GM12878 (cell line): ENCODE data around the gene SLC15A3. TPM values are rescaled to one million over a fixed set of nuclear protein-coding genes. Genes with fewer than 3 reads are reported as not detected.

Experiments
- ATAC-seq: fragments of 200-7000 bp; cut with Tn5 transposase; 3 replicates; pipeline ENCODE4 v1.9.1; 2020; ENCODE audit warnings: mild to moderate bottlenecking, moderate library complexity
- BruUV-seq: library from RNA; stranded (reverse); fragments of 400-500 nt; replicated peaks from 2 replicates; lab custom pipeline; 2021; lab: Mats Ljungman, UMichigan
- CTCF ChIA-PET: fragments of 300-600 bp; sonication (Branson Sonifier 250); formaldehyde crosslinking; extraction: SDS; loops from one replicate; lab custom pipeline; 2021; ENCODE audit warnings: inconsistent platforms; lab: Yijun Ruan, JAX
- POLR2A ChIA-PET: fragments of 350-600 bp; formaldehyde crosslinking; extraction: SDS; loops from one replicate; lab custom pipeline; 2021; ENCODE audit warnings: inconsistent platforms; lab: Charles Lee
- RAD21 ChIA-PET: fragments of 300-600 bp; sonication (Branson Sonifier 250); formaldehyde crosslinking; loops from one replicate; lab custom pipeline; 2023; ENCODE audit warnings: antibody characterized with exemption; ENCODE audit not compliant: unreplicated experiment; lab: Charles Lee
- SMC1A ChIA-PET: fragments of 300-600 bp; sonication (Branson Sonifier 250); formaldehyde crosslinking; loops from one replicate; lab custom pipeline; 2023; ENCODE audit not compliant: unreplicated experiment, uncharacterized antibody; lab: Charles Lee
- DNase-seq: peaks from one replicate; pipeline ENCODE4 v3.0.0-alpha.2; 2011; ENCODE audit warnings: low read depth, low spot score
- FAIRE-seq: peaks from 3 replicates; lab custom pipeline; 2011; peaks lifted over from hg19 to GRCh38; lab: Jason Lieb, UNC
- H2AFZ ChIP-seq: 2 replicates; pipeline ENCODE4 v1.6.0; 2011; ENCODE audit warnings: low read depth, low read length, control low read depth; ENCODE audit not compliant: control insufficient read depth
- H3K27ac ChIP-seq: 2 replicates; pipeline ENCODE4 v1.5.1; 2011; ENCODE audit warnings: control low read depth; ENCODE audit not compliant: control insufficient read depth, insufficient read depth
- H3K27me3 ChIP-seq, 2 experiments: replicated peaks in 1 of 2; 2 replicates each; pipeline versions ENCODE4 v1.6.0 to v1.6.1; 2011; ENCODE audit warnings: low read length in 1 of 2; ENCODE audit not compliant: control insufficient read depth in 2 of 2, insufficient read depth in 2 of 2
- H3K36me3 ChIP-seq, 2 experiments: 2 replicates each; pipeline ENCODE4 v1.5.1; 2011; ENCODE audit warnings: low read length in 1 of 2; ENCODE audit not compliant: control insufficient read depth in 2 of 2, insufficient read depth in 2 of 2
- H3K4me1 ChIP-seq: 2 replicates; pipeline ENCODE4 v1.6.1; 2011; ENCODE audit warnings: mild to moderate bottlenecking, low read length, moderate library complexity, mixed read lengths; ENCODE audit not compliant: control insufficient read depth, insufficient read depth
- H3K4me2 ChIP-seq: 2 replicates; pipeline ENCODE4 v1.6.0; 2011; ENCODE audit warnings: control low read depth; ENCODE audit not compliant: control insufficient read depth, insufficient read depth
- H3K4me3 ChIP-seq: fragments of 200-600 bp; sonication (generic); 2 replicates; pipeline ENCODE4 v1.5.1; 2016
- H3K79me2 ChIP-seq: 2 replicates; pipeline ENCODE4 v1.6.0; 2011; ENCODE audit warnings: low read length; ENCODE audit not compliant: control insufficient read depth, insufficient read depth
- H3K9ac ChIP-seq: 2 replicates; pipeline ENCODE4 v1.8.0; 2011; ENCODE audit warnings: low read length, control low read depth, mixed read lengths; ENCODE audit not compliant: control insufficient read depth, insufficient read depth
- H3K9me3 ChIP-seq: replicated peaks from 3 replicates; pipeline ENCODE4 v1.5.1; 2011; ENCODE audit warnings: mild to moderate bottlenecking, low read length; ENCODE audit not compliant: control insufficient read depth, insufficient read depth
- H4K20me1 ChIP-seq: 2 replicates; pipeline ENCODE4 v1.6.0; 2011; ENCODE audit not compliant: control insufficient read depth, insufficient read depth
- CREB1 ChIP-seq: IDR thresholded peaks from 2 replicates; pipeline ENCODE4 v1.6.1; 2012; ENCODE audit warnings: low read depth, mild to moderate bottlenecking, inconsistent platforms
- HDAC2 ChIP-seq: fragments of 200-600 bp; sonication (generic); IDR thresholded peaks from 2 replicates; pipeline ENCODE4 v1.6.1; 2017
- IKZF1 ChIP-seq: fragments of 450-650 bp; conservative IDR thresholded peaks from 2 replicates; pipeline ENCODE4 v1.6.1; 2017; ENCODE audit warnings: antibody characterized with exemption, mild to moderate bottlenecking
- NFIC ChIP-seq: IDR thresholded peaks from 2 replicates; pipeline ENCODE4 v1.6.1; 2012; ENCODE audit warnings: low read depth, mild to moderate bottlenecking, inconsistent platforms, low read length, moderate library complexity
- NKRF ChIP-seq: fragments of 450-650 bp; conservative IDR thresholded peaks from 2 replicates; pipeline ENCODE4 v1.6.1; 2017; ENCODE audit warnings: mild to moderate bottlenecking, moderate library complexity
- PAX5 ChIP-seq: IDR thresholded peaks from 2 replicates; pipeline ENCODE4 v1.6.1; 2011; ENCODE audit warnings: low read depth, low read length, borderline replicate concordance
- PKNOX1 ChIP-seq: fragments of 450-650 bp; IDR thresholded peaks from 2 replicates; pipeline ENCODE4 v1.6.1; 2016; ENCODE audit warnings: mild to moderate bottlenecking
- PML ChIP-seq: IDR thresholded peaks from 2 replicates; pipeline ENCODE4 v1.6.1; 2012; ENCODE audit warnings: low read length, inconsistent platforms
- POLR2A ChIP-seq: IDR thresholded peaks from 2 replicates; pipeline ENCODE4 v1.6.1; 2011; ENCODE audit warnings: low read depth, mild to moderate bottlenecking, low read length
- RUNX3 ChIP-seq: IDR thresholded peaks from 2 replicates; pipeline ENCODE4 v1.6.1; 2012; ENCODE audit warnings: low read length, inconsistent platforms
- SIN3A ChIP-seq: IDR thresholded peaks from 2 replicates; pipeline ENCODE4 v1.6.1; 2012; ENCODE audit warnings: low read depth, low read length, improper control_type of control experiment
- SIX5 ChIP-seq: IDR thresholded peaks from 2 replicates; pipeline ENCODE4 v1.6.1; 2011; ENCODE audit warnings: mild to moderate bottlenecking, low read depth, low read length, moderate library complexity; ENCODE audit not compliant: severe bottlenecking
- TAF1 ChIP-seq: IDR thresholded peaks from 2 replicates; pipeline ENCODE4 v1.6.1; 2011; ENCODE audit warnings: mild to moderate bottlenecking, low read depth, low read length, borderline replicate concordance
- USF1 ChIP-seq: IDR thresholded peaks from 2 replicates; pipeline ENCODE4 v1.6.1; 2011; ENCODE audit warnings: borderline replicate concordance, low read depth, mild to moderate bottlenecking, moderate library complexity, mixed read lengths, low read length; ENCODE audit not compliant: insufficient read depth; ENCODE audit errors: extremely low read length
- YBX1 ChIP-seq: fragments of 450-650 bp; IDR thresholded peaks from 2 replicates; pipeline ENCODE4 v1.6.1; 2016; ENCODE audit warnings: antibody characterized with exemption
- ZNF24 ChIP-seq: fragments of 450-650 bp; IDR thresholded peaks from 2 replicates; pipeline ENCODE4 v1.6.1; 2017; ENCODE audit warnings: antibody characterized with exemption, mild to moderate bottlenecking
- ZNF622 ChIP-seq: fragments of 450-650 bp; IDR thresholded peaks from 2 replicates; pipeline ENCODE4 v1.6.1; 2017; ENCODE audit warnings: mild to moderate bottlenecking, inconsistent platforms
- WGBS: methylation state at CpG from one replicate; pipeline ENCODE4 v1.1.6; 2016; ENCODE audit warnings: low lambda C conversion rate; ENCODE audit not compliant: insufficient replicate concordance, insufficient coverage; ENCODE audit errors: missing lambda C conversion rate; 5-methylcytosine and 5-hydroxymethylcytosine counted together
- in situ Hi-C: fragments of 300-500 bp; cut with MboI; formaldehyde crosslinking; loops from 9 replicates; pipeline ENCODE4 v1.14.3; 2018; ENCODE audit warnings: mixed read lengths
- intact Hi-C: fragments of 100-400 bp; cut with micrococcal nuclease; formaldehyde crosslinking; loops from one replicate; pipeline ENCODE4 v1.14.2; 2022; ENCODE audit not compliant: unreplicated experiment
- polyA plus RNA-seq, 11 experiments: library from polyadenylated mRNA; depleted of rRNA in 4 of 11; unstranded in 6 of 11; stranded (reverse) in 5 of 11; fragments of >200 nt; fragmentation: Nextera tagmentation in 4 of 11; fragmentation: Illumina TruSeq in 1 of 11; extraction: Ambion mirVana in 4 of 11; extraction: Trizol in 1 of 11; gene quantifications; 1 replicate in 1 of 11; 2 replicates in 10 of 11; pipeline versions ENCODE4 v1.2.1 to v1.2.3, GENCODE V29; 2011 to 2016; ENCODE audit warnings: inconsistent platforms in 2 of 11, missing spikeins in 2 of 11, low read depth in 1 of 11
- total RNA-seq, 4 experiments: library from RNA; depleted of rRNA in 3 of 4; stranded (reverse); fragments of >200 nt in 3 of 4; fragmentation: Illumina TruSeq in 1 of 4; extraction: Trizol in 1 of 4; gene quantifications; 2 replicates each; pipeline versions ENCODE4 v1.2.1 to v1.2.3, GENCODE V29; 2013 to 2021
- TF ChIP-seq, protein P1 (sequence below): fragments of 450-650 bp; formaldehyde crosslinking; IDR thresholded peaks from 2 replicates; pipeline ENCODE4 v1.5.0; 2022; ENCODE audit warnings: mild to moderate bottlenecking, missing genetic modification characterization
- TF ChIP-seq, protein P2 (sequence below): IDR thresholded peaks from 2 replicates; pipeline ENCODE4 v1.6.1; 2012; ENCODE audit warnings: low read depth, low read length, improper control_type of control experiment

Gene SLC15A3
- total and polyA plus RNA-seq, 10 of the 15 experiments (the other 5 are each of a cell fraction or from before 2014, with no cell fraction given) = 17.7 to 102 (median 55.8) TPM

- POLR2A ChIA-PET = interaction anchor here (0.7 kb wide), 1 partner anchor 309 kb away, joined by 6 read pairs; the partner anchor contains the start of gene VWCE
- 89% methylated on average over 2 of the region's 2 CpGs for WGBS
- Histone ChIP-seq H3K4me1 (peaks cover 10% of the 10 kb centered on the region; the same call in 1 of the 2 replicates), H3K27me3 (no peaks in the 10 kb centered on the region), H3K36me3 (no peaks in the 10 kb centered on the region), H3K4me2 (no peak overlapping the region), H4K20me1 (no peaks in the 10 kb centered on the region), H3K9me3 (no peaks in the 10 kb centered on the region), H3K9ac (no peak overlapping the region), H3K79me2 (no peaks in the 10 kb centered on the region), H3K27ac (no peak overlapping the region), H2AFZ (no peak overlapping the region), H3K4me3 (no peak overlapping the region)
- RAD21 ChIA-PET = interaction anchor here (1.2 kb wide), 1 partner anchor 15 kb away, joined by 4 read pairs; no protein-coding TSS in a partner anchor
- SMC1A ChIA-PET = interaction anchor here (1.2 to 1.9 kb wide), 2 partner anchors 8 to 33 kb away, joined by 3 to 6 read pairs; no protein-coding TSS in a partner anchor
- intact Hi-C loops (no loop called here), in situ Hi-C loops (no loop called here)
- no peak for FAIRE-seq
- ATAC-seq = no peak
- CTCF ChIA-PET = interaction anchor here (0.6 to 1.3 kb wide), 2 partner anchors 56 to 144 kb away, joined by 3 read pairs; no protein-coding TSS in a partner anchor
- BruUV-seq = no TSS peak
- no peak for DNase-seq
- TF ChIP-seq PAX5 (no peak), USF1 (no peak), NKRF (no peak), ZNF24 (no peak), CREB1 (no peak), POLR2A (no peak), HDAC2 (no peak), NFIC (no peak), SIN3A (no peak), YBX1 (no peak), ZNF622 (no peak), PKNOX1 (no peak), TAF1 (no peak), RUNX3 (no peak), IKZF1 (no peak), SIX5 (no peak), PML (no peak)
- TF ChIP-seq, protein P1, sequence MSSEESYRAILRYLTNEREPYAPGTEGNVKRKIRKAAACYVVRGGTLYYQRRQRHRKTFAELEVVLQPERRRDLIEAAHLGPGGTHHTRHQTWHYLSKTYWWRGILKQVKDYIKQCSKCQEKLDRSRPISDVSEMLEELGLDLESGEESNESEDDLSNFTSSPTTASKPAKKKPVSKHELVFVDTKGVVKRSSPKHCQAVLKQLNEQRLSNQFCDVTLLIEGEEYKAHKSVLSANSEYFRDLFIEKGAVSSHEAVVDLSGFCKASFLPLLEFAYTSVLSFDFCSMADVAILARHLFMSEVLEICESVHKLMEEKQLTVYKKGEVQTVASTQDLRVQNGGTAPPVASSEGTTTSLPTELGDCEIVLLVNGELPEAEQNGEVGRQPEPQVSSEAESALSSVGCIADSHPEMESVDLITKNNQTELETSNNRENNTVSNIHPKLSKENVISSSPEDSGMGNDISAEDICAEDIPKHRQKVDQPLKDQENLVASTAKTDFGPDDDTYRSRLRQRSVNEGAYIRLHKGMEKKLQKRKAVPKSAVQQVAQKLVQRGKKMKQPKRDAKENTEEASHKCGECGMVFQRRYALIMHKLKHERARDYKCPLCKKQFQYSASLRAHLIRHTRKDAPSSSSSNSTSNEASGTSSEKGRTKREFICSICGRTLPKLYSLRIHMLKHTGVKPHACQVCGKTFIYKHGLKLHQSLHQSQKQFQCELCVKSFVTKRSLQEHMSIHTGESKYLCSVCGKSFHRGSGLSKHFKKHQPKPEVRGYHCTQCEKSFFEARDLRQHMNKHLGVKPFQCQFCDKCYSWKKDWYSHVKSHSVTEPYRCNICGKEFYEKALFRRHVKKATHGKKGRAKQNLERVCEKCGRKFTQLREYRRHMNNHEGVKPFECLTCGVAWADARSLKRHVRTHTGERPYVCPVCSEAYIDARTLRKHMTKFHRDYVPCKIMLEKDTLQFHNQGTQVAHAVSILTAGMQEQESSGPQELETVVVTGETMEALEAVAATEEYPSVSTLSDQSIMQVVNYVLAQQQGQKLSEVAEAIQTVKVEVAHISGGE (CRISPR knock-in tag) = no peak
- TF ChIP-seq, protein P2, sequence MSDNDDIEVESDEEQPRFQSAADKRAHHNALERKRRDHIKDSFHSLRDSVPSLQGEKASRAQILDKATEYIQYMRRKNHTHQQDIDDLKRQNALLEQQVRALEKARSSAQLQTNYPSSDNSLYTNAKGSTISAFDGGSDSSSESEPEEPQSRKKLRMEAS = no peak
Measured at GRCh38 chr11:60985501-60985900, 33.5 kb upstream of the SLC15A3 start.
